ENCODE data around the gene ANO1. TPM values are rescaled to one million over a fixed set of nuclear protein-coding genes. Genes with fewer than 3 reads are reported as not detected.

The ANO1 gene
- polyA plus RNA-seq, 6 donors from 2014 or later = not detected

- peaks cover 20 to 61% (median 39%) of the 10 kb centered on the region in 7 donors for H3K9me3 Mint-ChIP-seq
- ATAC-seq (ENCODE audit: low read depth in 2 of 2) (no peak), DNase-seq (no peak)
- peaks cover 5 to 36% of the 10 kb centered on the region in 2 donors for H3K36me3 Mint-ChIP-seq
- H3K27me3 Mint-ChIP-seq = peaks cover 11 to 32% (median 30%) of the 10 kb centered on the region in 3 donors
- no peaks in the 10 kb centered on the region for H3K4me1 Mint-ChIP-seq
- H3K27ac Mint-ChIP-seq = no peak overlapping the region
- H3K4me3 Mint-ChIP-seq = no peak overlapping the region
These were observed 39.9 kb upstream of the ANO1 start for GRCh38 chr11:70038034-70038834.

- no peak for ATAC-seq (ENCODE audit: low read depth in 2 of 2)
- Mint-ChIP-seq H3K36me3 (peaks cover 5 to 43% of the 10 kb centered on the region in 2 donors), H3K27me3 (peaks cover 8 to 42% (median 23%) of the 10 kb centered on the region in 3 donors), H3K4me3 (no peak overlapping the region), H3K27ac (no peak overlapping the region), H3K9me3 (peaks cover 21 to 83% (median 45%) of the 10 kb centered on the region in 7 donors), H3K4me1 (no peaks in the 10 kb centered on the region)
- no peak for DNase-seq
These were observed 37.7 kb upstream of the ANO1 start for GRCh38 chr11:70040452-70040851.

GRCh38 chr11:70040869-70041501 is 37.1 kb upstream of the ANO1 start:
- H3K9me3 Mint-ChIP-seq = peaks cover 25 to 82% (median 40%) of the 10 kb centered on the region in 7 donors
- H3K27me3 Mint-ChIP-seq = peaks cover 8 to 44% (median 24%) of the 10 kb centered on the region in 3 donors
- peaks cover 5 to 48% of the 10 kb centered on the region in 2 donors for H3K36me3 Mint-ChIP-seq
- no peak for DNase-seq
- no peaks in the 10 kb centered on the region for H3K4me1 Mint-ChIP-seq
- H3K27ac Mint-ChIP-seq = no peak overlapping the region
- no peak for ATAC-seq (ENCODE audit: low read depth in 2 of 2)
- no peak overlapping the region for H3K4me3 Mint-ChIP-seq

GRCh38 chr11:70043482-70043881 is 34.6 kb upstream of the ANO1 start:
- no peak overlapping the region for H3K4me3 Mint-ChIP-seq
- no peaks in the 10 kb centered on the region for H3K4me1 Mint-ChIP-seq
- ATAC-seq (ENCODE audit: low read depth in 2 of 2) (no peak), DNase-seq (no peak)
- peaks cover 7 to 36% (median 26%) of the 10 kb centered on the region in 3 donors for H3K27me3 Mint-ChIP-seq
- peaks cover 14 to 71% (median 34%) of the 10 kb centered on the region in 7 donors for H3K9me3 Mint-ChIP-seq
- H3K36me3 Mint-ChIP-seq = peaks cover 5 to 46% of the 10 kb centered on the region in 2 donors
- no peak overlapping the region for H3K27ac Mint-ChIP-seq

GRCh38 chr11:70046089-70046488 is 32.0 kb upstream of the ANO1 start:
- peaks cover 0 to 33% of the 10 kb centered on the region in 2 donors for H3K36me3 Mint-ChIP-seq
- no peak overlapping the region for H3K27ac Mint-ChIP-seq
- H3K9me3 Mint-ChIP-seq = peaks cover 10 to 48% (median 23%) of the 10 kb centered on the region in 7 donors
- peaks cover 11 to 43% (median 31%) of the 10 kb centered on the region in 3 donors for H3K27me3 Mint-ChIP-seq
- DNase-seq (no peak), ATAC-seq (ENCODE audit: low read depth in 2 of 2) (no peak)
- H3K4me1 Mint-ChIP-seq = no peaks in the 10 kb centered on the region
- H3K4me3 Mint-ChIP-seq = peak overlapping the region in 1 of 8 donors; percentile 21

GRCh38 chr11:70048279-70049024 is 29.7 kb upstream of the ANO1 start:
- H3K4me3 Mint-ChIP-seq = no peak overlapping the region
- peaks cover 0 to 13% of the 10 kb centered on the region in 2 donors for H3K36me3 Mint-ChIP-seq

GRCh38 chr11:70049045-70049444 is 29.1 kb upstream of the ANO1 start:
- DNase-seq (no peak), ATAC-seq (ENCODE audit: low read depth in 2 of 2) (no peak)
- Mint-ChIP-seq H3K4me3 (no peak overlapping the region), H3K36me3 (peaks cover 0 to 11% of the 10 kb centered on the region in 2 donors), H3K27me3 (peaks cover 27 to 60% (median 45%) of the 10 kb centered on the region in 3 donors), H3K4me1 (no peaks in the 10 kb centered on the region), H3K27ac (no peak overlapping the region), H3K9me3 (peaks cover 2 to 19% (median 8%) of the 10 kb centered on the region in 7 donors)

More at GRCh38 chr11:70048279-70049024, 29.7 kb upstream of the ANO1 start:
- H3K27me3 Mint-ChIP-seq = peaks cover 24 to 56% (median 41%) of the 10 kb centered on the region in 3 donors
- no peak overlapping the region for H3K27ac Mint-ChIP-seq
- ATAC-seq (ENCODE audit: low read depth in 2 of 2) = no peak
- no peak for DNase-seq
- H3K9me3 Mint-ChIP-seq = peaks cover 2 to 25% (median 8%) of the 10 kb centered on the region in 7 donors
- no peaks in the 10 kb centered on the region for H3K4me1 Mint-ChIP-seq

GRCh38 chr11:70050243-70050642 is 27.9 kb upstream of the ANO1 start:
- Mint-ChIP-seq H3K27me3 (peaks cover 29 to 60% (median 41%) of the 10 kb centered on the region in 3 donors), H3K27ac (peak overlapping the region in 1 of 6 donors; percentile 73), H3K36me3 (peaks cover 0 to 11% of the 10 kb centered on the region in 2 donors), H3K4me1 (no peaks in the 10 kb centered on the region), H3K4me3 (peak overlapping the region in 1 of 8 donors; percentile 29), H3K9me3 (peaks cover 2 to 11% (median 5%) of the 10 kb centered on the region in 7 donors)
- no peak for ATAC-seq (ENCODE audit: low read depth in 2 of 2)
- no peak for DNase-seq

- DNase-seq (no peak), ATAC-seq (ENCODE audit: low read depth in 2 of 2) (no peak)
- no peak overlapping the region for H3K4me3 Mint-ChIP-seq
- no peaks in the 10 kb centered on the region for H3K4me1 Mint-ChIP-seq
- H3K27me3 Mint-ChIP-seq = peaks cover 26 to 61% (median 44%) of the 10 kb centered on the region in 3 donors
- peaks cover 0 to 6% of the 10 kb centered on the region in 2 donors for H3K36me3 Mint-ChIP-seq
- H3K27ac Mint-ChIP-seq = peak overlapping the region in 1 of 6 donors; percentile 73
- peaks cover 5 to 30% (median 20%) of the 10 kb centered on the region in 7 donors for H3K9me3 Mint-ChIP-seq
These were observed 24.1 kb upstream of the ANO1 start for GRCh38 chr11:70054004-70054403.

GRCh38 chr11:70055444-70055843 is 22.7 kb upstream of the ANO1 start:
- DNase-seq (no peak), ATAC-seq (ENCODE audit: low read depth in 2 of 2) (no peak)
- no peak overlapping the region for H3K27ac Mint-ChIP-seq
- H3K27me3 Mint-ChIP-seq = peaks cover 26 to 49% (median 40%) of the 10 kb centered on the region in 3 donors
- no peaks in the 10 kb centered on the region for H3K4me1 Mint-ChIP-seq
- H3K9me3 Mint-ChIP-seq = peaks cover 5 to 30% (median 20%) of the 10 kb centered on the region in 7 donors
- peaks cover 0 to 6% of the 10 kb centered on the region in 2 donors for H3K36me3 Mint-ChIP-seq
- no peak overlapping the region for H3K4me3 Mint-ChIP-seq

- H3K36me3 Mint-ChIP-seq = peaks cover 0 to 6% of the 10 kb centered on the region in 2 donors
- no peak overlapping the region for H3K27ac Mint-ChIP-seq
- DNase-seq = no peak
- peaks cover 5 to 29% (median 20%) of the 10 kb centered on the region in 7 donors for H3K9me3 Mint-ChIP-seq
- no peaks in the 10 kb centered on the region for H3K4me1 Mint-ChIP-seq
- ATAC-seq (ENCODE audit: low read depth in 2 of 2) = no peak
- peak overlapping the region in 1 of 8 donors; percentile 57 for H3K4me3 Mint-ChIP-seq
- H3K27me3 Mint-ChIP-seq = peaks cover 16 to 35% (median 32%) of the 10 kb centered on the region in 3 donors
These were observed 21.0 kb upstream of the ANO1 start for GRCh38 chr11:70057080-70057479.

- no peak for DNase-seq
- peaks cover 4 to 30% (median 27%) of the 10 kb centered on the region in 3 donors for H3K27me3 Mint-ChIP-seq
- H3K4me1 Mint-ChIP-seq = no peaks in the 10 kb centered on the region
- no peak for ATAC-seq (ENCODE audit: low read depth in 2 of 2)
- H3K4me3 Mint-ChIP-seq = no peak overlapping the region
- H3K27ac Mint-ChIP-seq = no peak overlapping the region
- peaks cover 5 to 28% (median 16%) of the 10 kb centered on the region in 7 donors for H3K9me3 Mint-ChIP-seq
- H3K36me3 Mint-ChIP-seq = peaks cover 0 to 6% of the 10 kb centered on the region in 2 donors
These were observed 18.1 kb upstream of the ANO1 start for GRCh38 chr11:70059971-70060370.
